Subcutaneous abdominal adipose tissue (tissue), 5 donors: ENCODE results near the gene NUP188.
A peak's percentile ranks its signal among the peaks of the same experiment; 100 is the strongest.

Experiments used
- H3K27ac ChIP-seq: one replicate; pipeline ENCODE4 v1.7.0; 2013; ENCODE audit warnings: low read depth, mild to moderate bottlenecking, inconsistent platforms, low read length, moderate library complexity
- H3K27me3 ChIP-seq, 5 donors: one replicate each; pipeline ENCODE4 v1.7.0; 2013; ENCODE audit warnings: low read length in 5 of 5, inconsistent platforms in 1 of 5; ENCODE audit not compliant: control insufficient read depth in 5 of 5, insufficient read depth in 4 of 5
- H3K36me3 ChIP-seq, 5 donors: one replicate each; pipeline ENCODE4 v1.7.0; 2013; ENCODE audit warnings: low read length in 5 of 5; ENCODE audit not compliant: control insufficient read depth in 5 of 5, insufficient read depth in 5 of 5
- H3K4me1 ChIP-seq, 5 donors: one replicate each; pipeline ENCODE4 v1.7.0; 2013; ENCODE audit warnings: low read length in 5 of 5, mild to moderate bottlenecking in 3 of 5, moderate library complexity in 1 of 5; ENCODE audit not compliant: control insufficient read depth in 5 of 5, insufficient read depth in 5 of 5
- H3K4me3 ChIP-seq, 5 donors: one replicate each; pipeline ENCODE4 v1.7.0; 2013; ENCODE audit warnings: low read length in 5 of 5, low read depth in 1 of 5
- H3K9ac ChIP-seq, 5 donors: one replicate each; pipeline ENCODE4 v1.7.0; 2013; ENCODE audit warnings: low read length in 5 of 5, mild to moderate bottlenecking in 4 of 5, moderate library complexity in 3 of 5
- H3K9me3 ChIP-seq, 5 donors: one replicate each; pipeline ENCODE4 v1.7.0; 2013; ENCODE audit warnings: low read length in 5 of 5; ENCODE audit not compliant: control insufficient read depth in 5 of 5
- donor health status: healthy.
- donor health status: healthy.
- donor health status: healthy.
- donor health status: healthy.
- donor health status: healthy.

Gene NUP188

DNA sequence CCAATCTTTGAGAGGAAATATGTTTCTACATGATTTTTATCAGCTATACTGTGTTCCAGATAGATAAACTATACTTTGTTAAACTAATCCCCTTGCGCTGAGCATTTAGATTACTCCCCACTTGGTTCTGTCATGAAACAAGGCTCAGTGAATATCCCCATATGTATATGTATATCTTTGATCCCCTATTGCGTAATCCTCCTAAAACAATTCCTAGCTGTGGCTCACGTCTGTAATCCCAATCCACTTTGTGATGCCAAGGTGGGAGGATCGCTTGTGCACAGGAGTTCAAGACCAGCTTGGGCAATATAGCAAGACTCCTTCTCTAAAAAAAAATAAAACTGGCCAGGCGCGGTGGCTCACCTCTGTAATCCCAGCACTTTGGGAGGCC is 24.0 kb upstream of the NUP188 start:
- no peak overlapping the region for H3K27ac ChIP-seq

GRCh38 chr9:128927731-128928411 is 19.6 kb upstream of the NUP188 start:
- Histone ChIP-seq H3K27ac (no peak overlapping the region), H3K9me3 (no peaks in the 10 kb centered on the region), H3K9ac (no peak overlapping the region)

More for the DNA sequence above, 24.0 kb upstream of the NUP188 start:
- Histone ChIP-seq H3K4me3 (no peak overlapping the region), H3K36me3 (peaks cover 0 to 5% (median 2%) of the 10 kb centered on the region in 5 donors), H3K27me3 (no peaks in the 10 kb centered on the region), H3K4me1 (peaks cover 9 to 40% (median 38%) of the 10 kb centered on the region in 5 donors), H3K9ac (no peak overlapping the region), H3K9me3 (no peaks in the 10 kb centered on the region)

DNA sequence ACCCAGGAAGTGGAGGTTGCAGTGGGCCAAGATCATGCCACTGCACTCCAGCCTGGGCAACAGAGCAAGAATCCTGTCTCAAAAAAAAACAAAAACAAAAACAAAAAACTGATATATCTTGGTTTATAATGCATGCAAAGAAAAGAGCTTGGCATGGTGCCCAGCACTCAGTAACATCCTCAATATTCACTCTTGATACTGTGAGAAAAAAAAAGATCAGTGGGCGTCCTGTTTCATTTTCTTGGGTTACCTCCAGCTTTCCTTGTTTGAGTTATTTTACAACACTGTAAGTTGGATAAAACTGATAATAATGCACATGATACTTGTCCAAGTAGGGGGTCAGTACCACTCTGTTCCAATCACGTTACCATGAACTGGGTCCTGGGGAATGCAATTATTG is 18.9 kb upstream of the NUP188 start:
- H3K4me1 ChIP-seq: peaks cover 0 to 10% (median 2%) of the 10 kb centered on the region in 5 donors
- no peaks in the 10 kb centered on the region for H3K9me3 ChIP-seq
- no peak overlapping the region for H3K4me3 ChIP-seq
- H3K9ac ChIP-seq: no peak overlapping the region
- H3K27ac ChIP-seq: no peak overlapping the region
- no peaks in the 10 kb centered on the region for H3K27me3 ChIP-seq
- H3K36me3 ChIP-seq: peaks cover 0 to 7% (median 2%) of the 10 kb centered on the region in 5 donors

More at GRCh38 chr9:128927731-128928411, 19.6 kb upstream of the NUP188 start:
- no peaks in the 10 kb centered on the region for H3K27me3 ChIP-seq
- peaks cover 0 to 5% (median 2%) of the 10 kb centered on the region in 5 donors for H3K36me3 ChIP-seq
- no peak overlapping the region for H3K4me3 ChIP-seq
- peaks cover 2 to 10% (median 7%) of the 10 kb centered on the region in 5 donors for H3K4me1 ChIP-seq

- Histone ChIP-seq H3K4me3 (no peak overlapping the region), H3K9ac (no peak overlapping the region)
Measured at GRCh38 chr9:128929560-128929959, 17.9 kb upstream of the NUP188 start.

DNA sequence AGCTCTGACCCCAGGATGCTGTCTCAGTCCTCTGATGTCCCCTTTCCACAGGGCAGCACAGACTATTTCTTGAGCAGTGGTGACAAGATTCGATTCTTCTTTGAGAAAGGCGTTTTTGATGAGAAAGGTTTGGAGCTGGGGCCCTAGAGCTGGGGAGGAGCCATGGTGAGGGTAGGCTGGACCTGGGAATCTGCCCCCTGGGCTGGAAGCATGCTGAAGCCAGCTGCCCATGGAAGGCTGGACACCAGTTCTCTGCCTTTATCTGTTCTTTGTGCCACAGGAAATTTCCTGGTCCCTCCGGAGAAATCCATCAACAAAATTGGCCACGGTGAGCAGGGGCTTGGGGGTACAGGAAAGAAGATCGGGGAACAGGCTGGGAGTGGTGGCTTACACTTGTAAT is 13.8 kb upstream of the NUP188 start:
- no peaks in the 10 kb centered on the region for H3K9me3 ChIP-seq
- H3K9ac ChIP-seq: no peak overlapping the region
- peaks cover 0 to 11% (median 8%) of the 10 kb centered on the region in 5 donors for H3K36me3 ChIP-seq
- no peak overlapping the region for H3K4me3 ChIP-seq
- H3K27me3 ChIP-seq: no peaks in the 10 kb centered on the region
- peaks cover 0 to 1% (median 0%) of the 10 kb centered on the region in 5 donors for H3K4me1 ChIP-seq
- H3K27ac ChIP-seq: no peak overlapping the region

More at GRCh38 chr9:128929560-128929959, 17.9 kb upstream of the NUP188 start:
- no peaks in the 10 kb centered on the region for H3K27me3 ChIP-seq
- no peak overlapping the region for H3K27ac ChIP-seq
- peaks cover 0 to 10% (median 2%) of the 10 kb centered on the region in 5 donors for H3K4me1 ChIP-seq
- H3K9me3 ChIP-seq: no peaks in the 10 kb centered on the region
- H3K36me3 ChIP-seq: peaks cover 0 to 10% (median 2%) of the 10 kb centered on the region in 5 donors

- peaks cover 0 to 14% (median 8%) of the 10 kb centered on the region in 5 donors for H3K36me3 ChIP-seq
- H3K4me1 ChIP-seq: peaks cover 0 to 15% (median 8%) of the 10 kb centered on the region in 5 donors
- H3K27ac ChIP-seq: no peak overlapping the region
- no peak overlapping the region for H3K4me3 ChIP-seq
- H3K9ac ChIP-seq: no peak overlapping the region
- no peaks in the 10 kb centered on the region for H3K9me3 ChIP-seq
- no peaks in the 10 kb centered on the region for H3K27me3 ChIP-seq
Measured at GRCh38 chr9:128936171-128936865, 11.2 kb upstream of the NUP188 start.

DNA sequence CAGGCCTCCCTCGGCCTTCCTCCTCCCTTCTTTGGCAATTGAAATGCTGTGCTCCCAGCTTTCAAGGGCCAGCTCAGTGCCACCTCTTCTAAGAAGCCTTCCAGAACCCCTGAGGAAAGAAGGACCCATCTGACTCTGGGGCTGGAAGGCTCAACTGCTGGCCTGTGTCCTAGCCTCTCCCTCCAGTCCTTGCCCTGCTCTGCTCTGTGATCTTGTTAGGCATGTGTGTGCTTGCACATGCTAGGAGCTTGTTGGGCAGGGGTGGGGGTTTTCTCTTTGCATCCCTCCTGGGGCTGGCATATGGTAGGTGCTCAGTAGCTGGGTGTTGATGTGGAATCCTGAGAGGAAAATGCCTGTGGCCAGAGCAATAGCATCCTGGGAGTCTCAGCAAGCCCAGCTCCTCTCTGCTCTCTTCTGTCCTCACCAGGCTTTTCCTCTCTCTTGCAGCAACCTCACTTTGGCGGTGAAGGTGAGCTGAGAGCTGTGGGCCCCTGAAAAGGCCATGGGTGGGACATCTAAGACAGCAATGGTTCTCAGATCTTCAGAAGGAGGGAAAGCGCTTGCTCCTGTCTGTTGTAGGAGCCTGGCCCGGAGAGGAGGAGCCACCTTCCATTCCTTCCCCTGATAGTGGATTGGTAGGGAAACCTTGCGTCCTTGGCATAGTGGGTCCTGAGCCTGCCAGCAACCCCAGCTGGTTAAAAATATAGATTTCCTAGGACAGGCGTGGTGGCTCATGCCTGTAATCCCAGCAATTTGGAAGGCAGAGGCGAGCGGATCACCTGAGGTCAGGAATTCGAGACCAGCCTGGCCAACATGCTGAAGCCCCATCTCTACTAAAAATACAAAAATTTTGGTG is 10.0 kb upstream of the NUP188 start:
- H3K4me1 ChIP-seq: peaks cover 0 to 27% (median 17%) of the 10 kb centered on the region in 5 donors
- no peaks in the 10 kb centered on the region for H3K9me3 ChIP-seq
- no peak overlapping the region for H3K9ac ChIP-seq
- H3K27me3 ChIP-seq: no peaks in the 10 kb centered on the region
- peaks cover 0 to 16% (median 11%) of the 10 kb centered on the region in 5 donors for H3K36me3 ChIP-seq
- no peak overlapping the region for H3K4me3 ChIP-seq
- H3K27ac ChIP-seq: no peak overlapping the region

DNA sequence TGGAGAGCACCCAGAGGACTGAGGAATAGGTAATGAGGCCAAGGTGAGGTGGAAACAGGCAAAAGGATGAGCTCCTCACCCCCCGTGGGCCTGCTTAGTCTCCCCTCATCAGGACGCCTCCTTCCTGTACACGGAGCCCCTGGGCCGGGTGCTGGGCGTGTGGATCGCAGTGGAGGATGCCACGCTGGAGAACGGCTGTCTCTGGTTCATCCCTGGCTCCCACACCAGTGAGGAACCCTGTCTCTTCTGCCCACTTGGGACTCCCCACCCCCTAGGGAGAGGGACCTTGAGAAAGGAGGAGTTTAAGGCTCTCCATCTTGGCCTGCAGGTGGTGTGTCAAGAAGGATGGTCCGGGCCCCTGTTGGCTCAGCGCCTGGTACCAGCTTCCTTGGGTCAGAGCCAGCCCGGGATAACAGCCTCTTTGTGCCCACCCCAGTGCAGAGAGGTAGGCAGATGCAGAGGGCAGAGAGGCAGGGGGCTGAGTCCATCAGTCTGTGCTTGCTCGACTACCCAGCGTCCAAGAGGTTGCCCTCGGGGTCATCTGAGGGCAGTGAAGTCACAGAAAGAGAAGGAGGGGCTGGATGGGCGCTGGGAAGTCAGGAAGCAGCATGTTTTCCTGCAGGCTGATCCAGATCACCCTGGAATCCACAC is 7.1 kb upstream of the NUP188 start:
- H3K9ac ChIP-seq: no peak overlapping the region
- no peaks in the 10 kb centered on the region for H3K9me3 ChIP-seq
- H3K4me1 ChIP-seq: peaks cover 12 to 47% (median 37%) of the 10 kb centered on the region in 5 donors
- H3K27ac ChIP-seq: peak overlapping the region; percentile 69
- H3K27me3 ChIP-seq: no peaks in the 10 kb centered on the region
- H3K4me3 ChIP-seq: no peak overlapping the region
- peaks cover 0 to 14% (median 11%) of the 10 kb centered on the region in 5 donors for H3K36me3 ChIP-seq

GRCh38 chr9:128940946-128941755 is 6.3 kb upstream of the NUP188 start:
- Histone ChIP-seq H3K27ac (peak overlapping the region; percentile 69), H3K4me3 (peak overlapping the region in 1 of 5 donors; percentile 2), H3K9ac (peak overlapping the region in 1 of 5 donors; percentile 39), H3K9me3 (no peaks in the 10 kb centered on the region), H3K27me3 (no peaks in the 10 kb centered on the region), H3K36me3 (peaks cover 0 to 22% (median 15%) of the 10 kb centered on the region in 5 donors), H3K4me1 (peaks cover 12 to 52% (median 41%) of the 10 kb centered on the region in 5 donors)
